ENCODE measurements around the gene DOCK4. TPM values are rescaled to one million over a fixed set of nuclear protein-coding genes. Genes with fewer than 3 reads are reported as not detected.

Gene DOCK4
- total and polyA plus RNA-seq, 2 donors from 2014 or later, result 3.2 to 38.9 TPM

GRCh38 chr7:112053737-112054069 lies 152.5 kb downstream of the DOCK4 start:
- Histone ChIP-seq H3K4me3 (ENCODE audit: low read length in 3 of 3) (no peak overlapping the region), H3K4me1 (ENCODE audit: control insufficient read depth in 2 of 3, insufficient read depth in 2 of 3, low read depth in 1 of 3, low read length in 3 of 3) (peaks cover 0 to 3% (median 0%) of the 10 kb centered on the region in 3 donors), H3K27ac (ENCODE audit: low read depth in 2 of 2, low read length in 2 of 2) (no peak overlapping the region), H3K9ac (ENCODE audit: low read length in 3 of 3) (no peak overlapping the region), H3K9me3 (ENCODE audit: control insufficient read depth in 2 of 3, insufficient read depth in 1 of 3, low read length in 3 of 3) (no peaks in the 10 kb centered on the region), H3K36me3 (ENCODE audit: control insufficient read depth in 2 of 3, insufficient read depth in 3 of 3, low read length in 3 of 3) (no peaks in the 10 kb centered on the region), H3K27me3 (ENCODE audit: control insufficient read depth, insufficient read depth, low read length) (no peaks in the 10 kb centered on the region)
- intact Hi-C loops (cut with DNase I), result no loop called here
- no peak for TF ChIP-seq CTCF (IDR thresholded peaks at IDR 0.05; ENCODE audit: borderline replicate concordance, extremely low read depth, insufficient read depth)
- DNase-seq (no peak), FAIRE-seq (no peak)

- no peak overlapping the region for H3K27ac ChIP-seq (ENCODE audit: low read depth in 2 of 2, low read length in 2 of 2)
These were observed 153.0 kb downstream of the DOCK4 start for GRCh38 chr7:112052993-112053736.

GRCh38 chr7:112052498-112052897 lies 153.7 kb downstream of the DOCK4 start:
- Histone ChIP-seq H3K9me3 (ENCODE audit: control insufficient read depth in 2 of 3, insufficient read depth in 1 of 3, low read length in 3 of 3) (no peaks in the 10 kb centered on the region), H3K27ac (ENCODE audit: low read depth in 2 of 2, low read length in 2 of 2) (no peak overlapping the region), H3K4me3 (ENCODE audit: low read length in 3 of 3) (no peak overlapping the region), H3K4me1 (ENCODE audit: control insufficient read depth in 2 of 3, insufficient read depth in 2 of 3, low read depth in 1 of 3, low read length in 3 of 3) (peaks cover 0 to 3% (median 0%) of the 10 kb centered on the region in 3 donors), H3K36me3 (ENCODE audit: control insufficient read depth in 2 of 3, insufficient read depth in 3 of 3, low read length in 3 of 3) (no peaks in the 10 kb centered on the region), H3K27me3 (ENCODE audit: control insufficient read depth, insufficient read depth, low read length) (no peaks in the 10 kb centered on the region), H3K9ac (ENCODE audit: low read length in 3 of 3) (no peak overlapping the region)
- intact Hi-C loops (cut with DNase I), result no loop called here
- FAIRE-seq (no peak), DNase-seq (no peak)
- no peak for TF ChIP-seq CTCF (IDR thresholded peaks at IDR 0.05; ENCODE audit: borderline replicate concordance, extremely low read depth, insufficient read depth)

More at GRCh38 chr7:112052993-112053736, 153.0 kb downstream of the DOCK4 start:
- no peak overlapping the region for H3K4me3 ChIP-seq (ENCODE audit: low read length in 3 of 3)
- DNase-seq, result no peak
- H3K9me3 ChIP-seq (ENCODE audit: control insufficient read depth in 2 of 3, insufficient read depth in 1 of 3, low read length in 3 of 3), result no peaks in the 10 kb centered on the region
- H3K9ac ChIP-seq (ENCODE audit: low read length in 3 of 3), result no peak overlapping the region
- no peaks in the 10 kb centered on the region for H3K27me3 ChIP-seq (ENCODE audit: control insufficient read depth, insufficient read depth, low read length)
- no peaks in the 10 kb centered on the region for H3K36me3 ChIP-seq (ENCODE audit: control insufficient read depth in 2 of 3, insufficient read depth in 3 of 3, low read length in 3 of 3)
- intact Hi-C loops (cut with DNase I), result no loop called here
- FAIRE-seq, result no peak
- no peak for TF ChIP-seq CTCF (IDR thresholded peaks at IDR 0.05; ENCODE audit: borderline replicate concordance, extremely low read depth, insufficient read depth)
- H3K4me1 ChIP-seq (ENCODE audit: control insufficient read depth in 2 of 3, insufficient read depth in 2 of 3, low read depth in 1 of 3, low read length in 3 of 3), result peaks cover 0 to 3% (median 0%) of the 10 kb centered on the region in 3 donors

All from kidney (tissue), 14 donors.